GM18909 (cell line): ENCODE measurements around the gene JADE3.

Experiments
- ATAC-seq: cut with Tn5 transposase; IDR thresholded peaks from one replicate; pipeline ENCODE4 v1.9.1; 2021; ENCODE audit warnings: mild to moderate bottlenecking; ENCODE audit not compliant: unreplicated experiment, poor library complexity

Gene JADE3

DNA sequence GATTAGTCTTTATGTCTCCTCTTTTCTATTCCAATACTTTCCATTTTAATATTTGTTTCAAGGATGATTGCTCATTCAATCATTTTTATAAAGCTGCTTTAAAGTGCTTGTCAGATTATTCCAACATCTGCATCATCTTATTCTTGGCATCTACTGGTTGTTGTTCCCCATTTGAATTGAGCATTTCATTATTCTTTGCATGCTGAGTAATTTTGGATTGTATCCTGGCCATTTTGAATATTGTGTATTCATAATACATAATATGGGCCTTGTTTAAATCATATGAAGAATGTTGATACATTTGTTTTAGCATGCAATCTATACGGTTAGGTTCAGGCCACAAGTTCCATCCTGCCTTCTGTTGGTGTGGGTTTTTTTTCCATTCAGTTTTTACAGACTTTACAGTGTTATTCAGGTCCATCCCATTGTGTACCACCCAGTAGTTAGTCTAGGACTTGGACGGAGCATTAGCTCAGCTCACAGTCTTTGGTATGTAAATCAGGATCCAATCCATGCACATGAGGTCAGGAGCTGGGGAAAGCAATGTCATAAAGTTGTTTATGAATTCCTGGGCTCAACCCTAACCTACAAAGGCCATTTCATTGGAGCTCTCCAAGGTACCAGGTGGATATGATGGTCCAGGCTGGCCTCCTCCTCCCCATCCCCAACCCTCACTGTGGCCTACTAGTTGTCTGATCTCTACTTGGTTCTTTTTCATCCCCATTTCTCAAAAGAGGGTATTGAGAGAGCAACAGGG lies 186.3 kb downstream of the JADE3 start:
- ATAC-seq = no peak

DNA sequence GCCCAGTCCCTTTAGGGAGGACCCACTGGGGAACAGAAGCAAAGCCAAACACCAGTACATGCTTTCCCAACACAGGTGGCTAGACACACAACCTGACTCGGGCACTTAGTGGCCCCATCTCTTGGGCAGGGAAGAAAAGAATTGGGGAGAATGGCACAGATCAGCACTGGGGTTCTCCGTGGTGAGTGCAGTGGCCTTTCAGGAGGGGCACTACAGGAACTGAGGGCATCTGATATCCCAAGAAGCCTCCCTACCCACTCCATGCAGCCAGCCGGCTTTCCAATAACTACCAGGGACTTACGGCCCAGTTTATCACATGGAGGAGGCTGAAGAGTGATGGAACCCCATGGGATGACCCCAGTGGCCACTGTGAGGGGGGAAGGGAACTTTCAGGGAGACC lies 189.0 kb downstream of the JADE3 start:
- ATAC-seq = no peak
